Upper lobe of left lung (tissue), 6 donors: ENCODE measurements around the gene ZNG1A. TPM values are rescaled to one million over a fixed set of nuclear protein-coding genes. Genes with fewer than 3 reads are reported as not detected.
A peak's percentile ranks its signal among the peaks of the same experiment; 100 is the strongest.
"Not testable (repeated sequence)": the region's sequence is repeated elsewhere in the genome, so short reads cannot be mapped to it uniquely, and the experiment has no call there.

Experiments
- ATAC-seq, 2 donors: fragments of 200-7000 bp; cut with Tn5 transposase; one replicate each; pipeline ENCODE4 v1.9.1; 2022; ENCODE audit warnings: mild to moderate bottlenecking in 2 of 2, moderate library complexity in 2 of 2; ENCODE audit not compliant: low FRiP score in 2 of 2
- DNase-seq, 2 donors: peaks; one replicate each; pipeline ENCODE4 v3.0.0-alpha.2; 2019 to 2020
- H3K27ac ChIP-seq, 4 donors: fragments of 200-600 bp; sonication (generic); one replicate each; pipeline ENCODE4 v1.5.1; 2016 to 2019
- H3K27me3 ChIP-seq, 4 donors: fragments of 200-600 bp; sonication (generic); one replicate each; pipeline ENCODE4 v1.5.1; 2017 to 2019
- H3K36me3 ChIP-seq, 4 donors: fragments of 200-600 bp; sonication (generic); one replicate each; pipeline ENCODE4 v1.5.1; 2016 to 2019
- H3K4me1 ChIP-seq, 4 donors: fragments of 200-600 bp; sonication (generic); one replicate each; pipeline ENCODE4 v1.5.1; 2018 to 2019
- H3K4me3 ChIP-seq, 4 donors: fragments of 200-600 bp; sonication (generic); one replicate each; pipeline ENCODE4 v1.5.1; 2017 to 2019; ENCODE audit warnings: mild to moderate bottlenecking in 2 of 4, moderate library complexity in 1 of 4
- H3K9me3 ChIP-seq, 4 donors: fragments of 200-600 bp; sonication (generic); one replicate each; pipeline ENCODE4 v1.5.1; 2018 to 2019
- WGBS, 2 donors: methylation state at CpG; one replicate each; pipeline ENCODE4 v1.1.5; 2017 to 2018; 5-methylcytosine and 5-hydroxymethylcytosine counted together
- total RNA-seq, 6 donors: library from RNA; depleted of rRNA in 4 of 6; stranded (reverse); fragments of >200 nt in 4 of 6; gene quantifications; one replicate each; pipeline versions ENCODE4 v1.1.0 to v1.2.1, GENCODE V29; 2016 to 2021
- donor health status: DM: no; HTN: no; CAD: no; lungs with moderate emphysema.
- donor health status: DM: no; HTN: yes; CAD: no; lungs with severe emphysema.

Gene ZNG1A
- total RNA-seq, 6 donors from 2014 or later, result 18.0 to 47.1 (median 37.0) TPM

DNA sequence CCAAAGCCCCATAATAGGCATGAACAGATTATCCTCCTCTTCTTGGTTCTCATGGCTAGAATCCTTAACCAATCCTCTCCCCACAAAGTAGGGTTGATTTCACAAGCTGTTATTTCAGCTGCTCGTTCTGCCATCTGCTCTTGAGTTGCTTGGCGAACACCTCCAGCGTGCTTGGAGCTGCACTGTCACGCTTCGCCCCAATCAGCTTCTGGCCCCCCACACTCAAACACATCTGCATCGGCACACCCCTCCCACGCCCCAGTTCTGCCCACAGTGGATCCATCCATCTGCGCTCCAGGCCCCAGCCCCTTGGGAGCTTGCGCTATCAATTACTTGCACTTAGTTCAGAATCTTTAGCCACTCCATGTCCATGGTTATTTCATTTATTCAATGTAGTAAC, 78.4 kb downstream of the ZNG1A start:
- 93 to 94% methylated on average over 6 to 9 of the region's 9 CpGs for WGBS, 2 donors
- not testable (repeated sequence) for H3K4me3 ChIP-seq, H3K4me1 ChIP-seq, H3K27ac ChIP-seq, H3K9me3 ChIP-seq, H3K27me3 ChIP-seq, H3K36me3 ChIP-seq, ATAC-seq
- peak in 1 of 2 donors; percentile 11 for DNase-seq

DNA sequence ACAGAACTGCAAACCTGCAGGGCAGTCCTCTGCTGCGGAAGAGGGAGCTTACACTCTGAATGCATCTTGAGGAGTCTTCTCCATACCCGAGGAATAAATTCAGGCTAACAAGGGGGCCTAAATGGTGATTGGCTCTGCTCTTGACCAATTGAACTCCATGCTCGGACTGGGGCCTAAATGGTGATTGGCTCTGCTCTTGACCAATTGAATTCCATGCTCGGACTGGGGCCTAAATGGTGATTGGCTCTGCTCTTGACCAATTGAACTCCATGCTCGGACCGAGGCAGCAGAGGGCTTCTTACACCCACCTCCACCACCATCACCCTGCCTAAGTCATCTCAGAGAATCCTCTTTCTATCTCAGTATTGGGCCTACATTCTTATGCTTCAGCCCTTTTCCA, 79.0 kb downstream of the ZNG1A start:
- not testable (repeated sequence) for DNase-seq, H3K4me1 ChIP-seq, H3K4me3 ChIP-seq, ATAC-seq, H3K27ac ChIP-seq, H3K27me3 ChIP-seq, H3K36me3 ChIP-seq, H3K9me3 ChIP-seq
- WGBS, 2 donors, result 93 to 94% methylated on average over 5 to 6 of the region's 6 CpGs

DNA sequence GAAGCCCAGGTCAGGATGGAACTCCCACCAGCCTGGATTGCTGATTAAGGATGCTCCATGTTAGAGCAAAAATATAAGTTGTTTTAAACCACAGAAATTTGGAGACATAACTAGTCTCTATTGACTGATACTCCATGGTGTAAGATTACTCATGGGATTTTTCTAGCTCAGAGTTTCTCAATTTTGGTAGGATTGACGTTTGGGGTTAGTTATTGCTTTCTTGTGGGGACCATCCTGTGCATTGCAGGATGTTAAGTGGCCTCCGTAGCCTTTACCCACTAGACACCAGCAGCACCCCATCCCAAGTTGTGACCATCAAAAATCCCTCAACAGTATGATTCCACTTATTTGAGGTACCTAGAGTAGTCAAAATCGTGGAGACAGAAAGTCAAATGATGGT, 80.1 kb downstream of the ZNG1A start:
- not testable (repeated sequence) for ATAC-seq, H3K9me3 ChIP-seq, DNase-seq, H3K4me3 ChIP-seq, H3K36me3 ChIP-seq, H3K4me1 ChIP-seq, H3K27ac ChIP-seq, H3K27me3 ChIP-seq
- 88% methylated on average over 1 of the region's 3 CpGs; no CpG with 5 or more reads in 1 of the 2 donors for WGBS, 2 donors

DNA sequence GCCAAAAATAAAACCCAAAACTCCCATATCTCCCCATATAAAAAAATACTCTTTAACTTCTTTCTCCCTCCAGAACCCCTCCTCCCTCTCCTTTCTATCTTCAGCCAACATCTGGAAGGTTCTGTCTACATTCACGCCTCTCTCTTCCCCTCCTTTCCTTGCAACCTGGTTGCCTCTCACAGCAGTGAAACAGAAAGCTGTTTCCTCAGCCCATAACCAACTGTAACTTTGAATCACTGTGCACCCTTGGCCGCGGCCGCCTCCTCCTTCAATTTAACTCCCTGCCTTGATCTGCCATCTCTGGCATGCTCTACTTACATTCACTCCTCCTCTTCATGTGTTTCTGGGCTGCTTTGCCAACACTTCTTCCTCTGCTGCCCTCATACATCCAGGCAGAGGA, 83.9 kb downstream of the ZNG1A start:
- H3K36me3 ChIP-seq, H3K4me3 ChIP-seq, H3K27me3 ChIP-seq, H3K4me1 ChIP-seq, DNase-seq, H3K9me3 ChIP-seq, H3K27ac ChIP-seq: not testable (repeated sequence)
- no CpG with 5 or more reads among the region's 4 CpGs for WGBS, 2 donors
- ATAC-seq, result peak in 1 of 2 donors; percentile 38

DNA sequence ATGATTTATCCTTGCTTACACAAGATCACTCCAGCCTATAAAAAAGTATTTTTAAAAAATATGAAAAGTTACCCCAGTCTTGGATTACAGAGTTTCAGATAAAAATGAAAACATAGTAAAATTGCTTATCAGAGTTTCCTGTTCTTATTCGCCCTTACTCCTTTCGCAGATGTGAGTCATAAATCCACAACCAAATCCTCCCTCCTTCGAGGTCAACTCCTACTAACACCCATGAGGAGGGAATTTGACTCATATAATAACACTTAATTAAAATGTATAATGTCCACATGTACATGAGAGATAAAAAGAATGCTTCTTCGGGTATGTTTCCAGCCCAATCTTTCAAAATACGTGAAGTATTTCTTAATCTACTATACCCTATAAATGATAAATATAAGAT, 84.5 kb downstream of the ZNG1A start:
- H3K4me3 ChIP-seq, H3K36me3 ChIP-seq, H3K27ac ChIP-seq, DNase-seq, H3K27me3 ChIP-seq, H3K9me3 ChIP-seq, H3K4me1 ChIP-seq: not testable (repeated sequence)
- peak in 1 of 2 donors; percentile 51 for ATAC-seq
- WGBS, 2 donors, result 53 to 61% methylated on average over 3 of the region's 5 CpGs

DNA sequence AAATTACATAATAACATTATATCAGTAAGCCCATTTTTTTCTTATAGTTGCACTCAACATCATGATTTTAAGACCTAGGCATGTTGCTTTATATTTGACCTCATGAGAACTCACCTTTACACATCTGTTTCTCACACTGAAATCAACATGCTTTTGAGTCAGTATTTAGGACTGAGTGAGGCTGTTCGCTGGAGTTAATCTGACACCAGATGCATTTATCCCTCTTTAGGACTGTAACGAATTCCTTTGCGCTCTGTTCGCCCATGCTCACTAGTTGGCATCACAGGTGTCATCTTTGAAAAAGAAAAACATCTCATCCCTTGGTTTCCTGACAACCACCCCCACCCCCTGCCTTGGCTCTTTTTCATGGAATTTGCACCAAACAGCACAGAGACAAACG, 84.9 kb downstream of the ZNG1A start:
- H3K36me3 ChIP-seq, H3K27me3 ChIP-seq, H3K9me3 ChIP-seq, DNase-seq, H3K27ac ChIP-seq, H3K4me3 ChIP-seq, H3K4me1 ChIP-seq: not testable (repeated sequence)
- peak in 1 of 2 donors; percentile 7 for ATAC-seq
- WGBS, 2 donors, result 94% methylated on average over 3 to 4 of the region's 5 CpGs

DNA sequence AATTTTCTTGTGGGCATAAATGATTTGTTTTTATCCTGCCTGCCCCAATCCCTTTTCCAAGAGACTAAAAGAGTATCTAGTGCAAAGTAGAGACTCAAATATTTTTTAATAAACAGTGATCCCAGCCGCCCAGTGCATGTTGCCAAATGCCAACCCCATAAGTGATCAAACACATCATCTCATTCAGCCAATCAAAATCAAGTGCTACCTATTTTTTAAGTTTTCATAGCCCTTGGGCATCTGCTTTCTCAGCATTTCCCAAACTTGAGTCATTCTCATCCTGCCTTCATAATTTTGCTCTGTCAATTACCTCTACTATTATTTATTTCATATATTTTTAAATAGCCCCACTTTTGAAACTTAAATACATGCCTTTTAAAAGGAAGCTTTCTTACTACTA, 88.0 kb downstream of the ZNG1A start:
- 74 to 93% methylated on average over 1 of the region's 1 CpG for WGBS, 2 donors
- not testable (repeated sequence) for H3K9me3 ChIP-seq, H3K36me3 ChIP-seq, H3K27ac ChIP-seq, DNase-seq, H3K4me3 ChIP-seq, H3K27me3 ChIP-seq, H3K4me1 ChIP-seq, ATAC-seq

DNA sequence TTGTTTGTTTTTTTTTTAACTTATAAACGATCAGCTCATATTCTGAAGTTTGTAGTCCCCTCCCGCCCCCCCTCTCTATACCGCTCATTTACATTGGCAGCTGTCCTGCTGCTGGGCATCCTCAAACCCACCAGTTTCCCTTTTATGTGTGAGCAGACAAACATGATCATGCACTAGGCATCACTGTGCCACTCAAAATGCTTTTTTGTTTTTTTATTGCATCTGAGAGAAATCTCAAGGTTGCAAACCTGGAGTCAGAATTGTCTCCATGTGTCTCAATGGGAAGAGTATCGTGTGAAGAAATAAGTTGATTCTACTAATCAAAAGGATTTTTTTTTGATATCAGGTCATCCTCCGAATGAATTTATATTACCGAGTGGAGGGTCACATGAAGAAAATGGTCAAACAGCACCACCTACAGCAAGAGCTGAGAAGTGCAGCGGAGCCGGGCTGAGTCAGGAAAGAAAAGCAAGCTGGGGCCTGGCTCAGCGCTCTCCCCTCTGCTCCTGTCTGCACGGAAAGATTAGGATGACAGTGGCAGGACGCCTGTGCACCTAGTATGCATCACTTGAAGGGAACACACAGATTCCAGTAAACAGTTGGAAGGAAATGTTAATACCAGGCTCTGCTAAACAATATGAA, 90.3 kb downstream of the ZNG1A start:
- 12 to 40% methylated on average over 1 to 6 of the region's 11 CpGs for WGBS, 2 donors
- not testable (repeated sequence) for H3K36me3 ChIP-seq, H3K9me3 ChIP-seq, DNase-seq, H3K4me1 ChIP-seq, H3K27me3 ChIP-seq, H3K27ac ChIP-seq, H3K4me3 ChIP-seq
- peak; percentile 85 to 96 for ATAC-seq

DNA sequence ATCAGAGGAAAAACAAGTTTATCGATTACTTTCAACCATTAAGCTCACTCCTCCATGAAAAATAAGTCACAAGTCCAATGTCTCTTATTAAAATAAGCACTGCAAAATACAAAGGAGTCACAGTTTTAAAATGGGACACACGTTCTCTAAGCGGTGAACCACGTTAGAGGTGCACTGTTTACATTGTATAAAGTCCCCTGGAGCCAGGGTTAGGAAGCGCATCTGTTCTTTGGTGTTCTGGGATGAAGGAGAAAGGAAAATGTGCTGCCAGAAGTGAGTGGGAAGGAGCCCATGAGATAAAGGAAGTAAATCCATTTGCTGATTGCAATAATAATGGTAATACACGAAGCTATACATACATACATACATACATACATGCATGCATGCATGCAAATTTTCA, 91.0 kb downstream of the ZNG1A start:
- H3K27ac ChIP-seq, H3K4me3 ChIP-seq, H3K36me3 ChIP-seq, H3K9me3 ChIP-seq, H3K27me3 ChIP-seq, H3K4me1 ChIP-seq, ATAC-seq, DNase-seq: not testable (repeated sequence)
- WGBS, 2 donors, result 35 to 44% methylated on average over 3 to 5 of the region's 6 CpGs

DNA sequence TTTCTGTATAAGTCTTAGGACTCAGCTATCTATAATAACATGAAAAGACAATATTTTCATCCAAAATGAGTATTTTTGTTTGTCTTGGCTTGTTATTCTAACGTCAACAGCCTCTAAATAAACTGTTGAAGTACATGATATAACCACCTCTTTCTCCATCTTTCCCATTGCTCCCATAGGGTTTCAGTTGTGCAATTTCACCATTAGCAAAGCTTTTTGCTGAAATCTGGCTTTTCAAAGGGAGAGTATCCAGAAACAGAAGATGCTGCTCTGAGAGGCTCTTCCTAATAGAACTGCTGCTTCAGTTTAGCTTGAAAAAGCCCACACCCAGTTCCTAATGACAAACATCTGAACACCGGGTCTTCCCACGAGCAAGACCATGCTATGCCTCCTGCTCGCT, 91.8 kb downstream of the ZNG1A start:
- not testable (repeated sequence) for DNase-seq

DNA sequence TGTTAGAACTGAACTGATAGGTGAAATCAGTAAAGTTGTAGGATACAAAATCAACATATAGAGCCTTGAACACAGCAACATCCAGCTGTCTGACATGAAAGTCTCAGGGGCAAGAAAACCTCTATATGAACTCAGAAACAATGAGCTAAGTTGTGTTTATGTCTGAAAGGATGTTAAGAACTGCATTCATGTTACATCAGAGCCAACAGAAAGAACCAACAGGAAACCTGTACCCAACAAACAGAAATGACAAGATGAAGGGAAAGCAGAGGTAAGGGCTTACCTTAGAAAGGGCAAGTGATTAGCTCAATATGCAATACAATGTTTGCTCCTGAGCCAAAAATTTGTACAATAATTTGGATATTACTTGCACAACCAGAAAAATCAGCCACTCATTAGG, 92.2 kb downstream of the ZNG1A start:
- H3K36me3 ChIP-seq, H3K4me1 ChIP-seq, H3K27ac ChIP-seq, H3K4me3 ChIP-seq, DNase-seq, ATAC-seq, H3K27me3 ChIP-seq, H3K9me3 ChIP-seq: not testable (repeated sequence)

More for the DNA sequence above, 91.8 kb downstream of the ZNG1A start:
- H3K4me1 ChIP-seq, H3K36me3 ChIP-seq, H3K4me3 ChIP-seq, H3K27me3 ChIP-seq, ATAC-seq, H3K9me3 ChIP-seq, H3K27ac ChIP-seq: not testable (repeated sequence)
- WGBS, 2 donors, result 60% methylated on average over 1 of the region's 4 CpGs; no CpG with 5 or more reads in 1 of the 2 donors

DNA sequence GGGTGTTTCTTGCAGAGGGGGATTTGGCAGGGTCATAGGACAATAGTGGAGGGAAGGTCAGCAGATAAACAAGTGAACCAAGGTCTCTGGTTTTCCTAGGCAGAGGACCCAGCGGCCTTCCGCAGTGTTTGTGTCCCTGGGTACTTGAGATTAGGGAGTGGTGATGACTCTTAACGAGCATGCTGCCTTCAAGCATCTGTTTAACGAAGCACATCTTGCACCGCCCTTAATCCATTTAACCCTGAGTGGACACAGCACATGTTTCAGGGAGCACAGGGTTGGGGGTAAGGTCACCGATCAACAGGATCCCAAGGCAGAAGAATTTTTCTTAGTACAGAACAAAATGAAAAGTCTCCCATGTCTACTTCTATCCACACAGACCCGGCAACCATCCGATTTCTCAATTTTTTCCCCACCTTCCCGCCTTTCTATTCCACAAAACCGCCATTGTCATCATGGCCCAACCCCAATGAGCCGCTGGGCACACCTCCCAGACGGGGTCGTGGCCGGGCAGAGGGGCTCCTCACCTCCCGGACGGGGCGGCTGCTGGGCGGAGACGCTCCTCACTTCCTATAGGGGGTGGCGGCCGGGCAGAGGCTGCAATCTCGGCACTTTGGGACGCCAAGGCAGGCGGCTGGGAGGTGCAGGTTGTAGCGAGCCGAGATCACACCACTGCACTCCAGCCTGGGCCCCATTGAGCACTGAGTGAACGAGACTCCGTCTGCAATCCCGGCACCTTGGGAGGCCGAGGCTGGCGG, 95.7 kb downstream of the ZNG1A start:
- peak in 1 of 2 donors; percentile 69 for DNase-seq
- no CpG with 5 or more reads among the region's 31 CpGs for WGBS, 2 donors
- ATAC-seq, H3K4me3 ChIP-seq, H3K9me3 ChIP-seq, H3K4me1 ChIP-seq, H3K27me3 ChIP-seq, H3K27ac ChIP-seq, H3K36me3 ChIP-seq: not testable (repeated sequence)

DNA sequence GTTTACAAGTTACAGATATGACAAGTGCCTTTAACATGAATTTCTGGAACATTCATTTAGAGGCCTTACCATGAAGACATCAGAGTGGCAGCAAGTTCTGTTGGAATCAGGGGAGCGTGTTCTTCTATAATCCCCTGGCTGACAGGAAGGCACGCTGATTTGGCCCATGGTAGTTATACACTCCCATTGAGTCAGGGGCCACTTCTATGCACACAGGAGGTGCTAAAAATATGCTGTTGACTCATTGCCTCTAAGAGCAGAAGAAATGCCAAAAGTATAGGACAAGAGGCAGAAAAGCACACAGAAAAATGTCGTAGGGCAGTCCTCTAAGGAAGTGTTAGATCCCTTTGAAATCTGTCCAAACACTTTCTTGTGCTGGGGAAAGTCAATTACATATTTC, 100.5 kb downstream of the ZNG1A start:
- not testable (repeated sequence) for H3K27ac ChIP-seq, H3K4me3 ChIP-seq, H3K36me3 ChIP-seq, H3K9me3 ChIP-seq, DNase-seq, H3K27me3 ChIP-seq, H3K4me1 ChIP-seq
- no CpG with 5 or more reads among the region's 3 CpGs for WGBS, 2 donors
- ATAC-seq, result peak in 1 of 2 donors; percentile 65
